HepG2 (cell line): ENCODE measurements around the gene C1orf159. TPM values are rescaled to one million over a fixed set of nuclear protein-coding genes. Genes with fewer than 3 reads are reported as not detected.
A peak's percentile ranks its signal among the peaks of the same experiment; 100 is the strongest.

Experiments used
- ASH2L ChIP-seq: fragments of 300-600, 200-600 bp; sonication (generic); IDR thresholded peaks from 2 replicates; pipeline ENCODE4 v1.7.0; 2017; ENCODE audit warnings: low read depth, mild to moderate bottlenecking, moderate library complexity, mixed read lengths, low read length; ENCODE audit not compliant: insufficient read length
- ATF1 ChIP-seq: IDR thresholded peaks from 2 replicates; pipeline ENCODE4 v1.6.1; 2016; ENCODE audit warnings: mild to moderate bottlenecking, control low read depth
- ATF7-NPFF ChIP-seq: sonication (generic); formaldehyde crosslinking; IDR thresholded peaks from 2 replicates; pipeline ENCODE4 v1.8.1; 2023; ENCODE audit warnings: mild to moderate bottlenecking, low read depth, missing genetic modification reagents, moderate library complexity
- ATRX ChIP-seq: sonication (generic); formaldehyde crosslinking; IDR thresholded peaks from 2 replicates; pipeline ENCODE4 v1.4.0; 2020; ENCODE audit warnings: missing genetic modification reagents, borderline replicate concordance
- CREBL2 ChIP-seq: sonication (generic); formaldehyde crosslinking; IDR thresholded peaks from 2 replicates; pipeline ENCODE4 v1.8.1; 2023; ENCODE audit warnings: missing genetic modification reagents, mild to moderate bottlenecking, borderline replicate concordance
- DPF2 ChIP-seq: sonication (generic); formaldehyde crosslinking; IDR thresholded peaks from 2 replicates; pipeline ENCODE4 v1.4.0; 2020; ENCODE audit warnings: mild to moderate bottlenecking, low read depth, missing genetic modification reagents, borderline replicate concordance
- FOXJ3 ChIP-seq: sonication (generic); formaldehyde crosslinking; IDR thresholded peaks from 2 replicates; pipeline ENCODE4 v1.4.0; 2020; ENCODE audit warnings: missing genetic modification reagents, mild to moderate bottlenecking, borderline replicate concordance
- GATAD2A ChIP-seq: IDR thresholded peaks from 2 replicates; pipeline ENCODE4 v1.6.1; 2016
- HES4 ChIP-seq: sonication (generic); formaldehyde crosslinking; IDR thresholded peaks from 2 replicates; pipeline ENCODE4 v1.9.0; 2021; ENCODE audit warnings: mild to moderate bottlenecking, missing genetic modification reagents, borderline replicate concordance
- IRX3 ChIP-seq: sonication (generic); formaldehyde crosslinking; IDR thresholded peaks from 2 replicates; pipeline ENCODE4 v1.8.1; 2023; ENCODE audit warnings: mild to moderate bottlenecking, low read depth, missing genetic modification reagents, borderline replicate concordance
- MAZ ChIP-seq, 2 experiments: sonication (generic) in 1 of 2; formaldehyde crosslinking in 1 of 2; IDR thresholded peaks; 2 replicates each; pipeline versions ENCODE4 v1.5.0 to v1.6.1; 2012 to 2020; ENCODE audit warnings: low read depth in 2 of 2, mild to moderate bottlenecking in 2 of 2, borderline replicate concordance in 1 of 2, improper control_type of control experiment in 1 of 2, low read length in 1 of 2, missing genetic modification reagents in 1 of 2, moderate library complexity in 1 of 2
- MTA1 ChIP-seq: sonication (generic); formaldehyde crosslinking; IDR thresholded peaks from 2 replicates; pipeline ENCODE4 v1.4.0; 2020; ENCODE audit warnings: missing genetic modification reagents, mild to moderate bottlenecking, borderline replicate concordance
- NFATC3 ChIP-seq: sonication (generic); formaldehyde crosslinking; IDR thresholded peaks from 2 replicates; pipeline ENCODE4 v1.5.1; 2020; ENCODE audit warnings: mild to moderate bottlenecking, missing genetic modification reagents
- RBFOX2 ChIP-seq: fragments of 200-400 bp; formaldehyde crosslinking; IDR thresholded peaks from 2 replicates; pipeline ENCODE4 v1.6.1; 2017; ENCODE audit warnings: low read depth, mild to moderate bottlenecking, low read length
- SPEN ChIP-seq: sonication (generic); formaldehyde crosslinking; IDR thresholded peaks from 2 replicates; pipeline ENCODE4 v1.5.1; 2020; ENCODE audit warnings: low read depth, mild to moderate bottlenecking, missing genetic modification reagents
- YY1 ChIP-seq: IDR thresholded peaks from 2 replicates; pipeline ENCODE4 v1.6.1; 2011; ENCODE audit warnings: low read length, low read depth, moderate library complexity, mild to moderate bottlenecking; ENCODE audit not compliant: insufficient read depth, insufficient replicate concordance
- ZBTB43 ChIP-seq: sonication (generic); formaldehyde crosslinking; conservative IDR thresholded peaks from 2 replicates; pipeline ENCODE4 v1.4.0; 2020; ENCODE audit warnings: missing genetic modification reagents
- ZBTB7A ChIP-seq: sonication (generic); formaldehyde crosslinking; IDR thresholded peaks from 2 replicates; pipeline ENCODE4 v1.8.0; 2022; ENCODE audit warnings: mild to moderate bottlenecking, missing genetic modification reagents
- ZC3H4 ChIP-seq: sonication (generic); formaldehyde crosslinking; IDR thresholded peaks from 2 replicates; pipeline ENCODE4 v1.4.0; 2020; ENCODE audit warnings: missing genetic modification reagents, borderline replicate concordance
- ZFP37 ChIP-seq: sonication (generic); formaldehyde crosslinking; IDR thresholded peaks from 2 replicates; pipeline ENCODE4 v1.4.0; 2020; ENCODE audit warnings: missing genetic modification reagents, borderline replicate concordance
- ZMYM3 ChIP-seq: sonication (generic); formaldehyde crosslinking; IDR thresholded peaks from 2 replicates; pipeline ENCODE4 v1.5.1; 2020; ENCODE audit warnings: mild to moderate bottlenecking, missing genetic modification reagents
- ZNF615 ChIP-seq: sonication (generic); formaldehyde crosslinking; IDR thresholded peaks from 2 replicates; pipeline ENCODE4 v1.5.0; 2020; ENCODE audit warnings: mild to moderate bottlenecking, missing genetic modification reagents, borderline replicate concordance
- ZNF879 ChIP-seq: sonication (generic); formaldehyde crosslinking; IDR thresholded peaks from 2 replicates; pipeline ENCODE4 v1.8.1; 2023; ENCODE audit warnings: missing genetic modification reagents
- ZSCAN20 ChIP-seq: sonication (generic); formaldehyde crosslinking; IDR thresholded peaks from 2 replicates; pipeline ENCODE4 v1.4.0; 2020; ENCODE audit warnings: missing genetic modification reagents, mild to moderate bottlenecking, borderline replicate concordance
- ZSCAN31 ChIP-seq: sonication (generic); formaldehyde crosslinking; IDR thresholded peaks from 2 replicates; pipeline ENCODE4 v1.5.0; 2020; ENCODE audit warnings: low read depth, mild to moderate bottlenecking, missing genetic modification reagents
- polyA plus RNA-seq, 8 experiments: library from polyadenylated mRNA; depleted of rRNA in 3 of 8; stranded (reverse) in 7 of 8; unstranded in 1 of 8; fragments of >200 nt; fragmentation: Illumina TruSeq in 4 of 8; extraction: Trizol in 4 of 8; gene quantifications; 2 replicates each; pipeline versions ENCODE4 v1.2.1 to v1.2.3, GENCODE V29; 2011 to 2016; ENCODE audit warnings: low read depth in 4 of 8, missing spikeins in 1 of 8, mixed read lengths in 1 of 8; ENCODE audit not compliant: insufficient read depth in 1 of 8
- total RNA-seq, 5 experiments: library from RNA; depleted of rRNA; stranded (reverse); fragments of >200 nt; fragmentation: Illumina TruSeq; extraction: Trizol; gene quantifications; 2 replicates each; pipeline ENCODE4 v1.2.3, GENCODE V29; 2016; ENCODE audit warnings: low read depth in 1 of 5
- TF ChIP-seq, protein P1 (sequence below): sonication (generic); formaldehyde crosslinking; IDR thresholded peaks from 2 replicates; pipeline ENCODE4 v1.8.0; 2022; ENCODE audit warnings: missing genetic modification reagents, mild to moderate bottlenecking, inconsistent platforms, borderline replicate concordance

C1orf159 gene
- total and polyA plus RNA-seq, 2 of the 13 experiments (the other 11 are each of a cell fraction or from before 2014, with no cell fraction given) = 3.8 to 6.7 TPM

- TF ChIP-seq ZSCAN20 (CRISPR knock-in tag) (no peak; the same call in 1 of the 2 replicates), ZBTB7A (CRISPR knock-in tag) (0 out of 2 replicates have a peak, but pooled peaks have one; percentile 7), IRX3 (CRISPR knock-in tag) (no peak), RBFOX2 (0 out of 2 replicates have a peak, but pooled peaks have one; percentile 18), HES4 (no peak), ATRX (no peak), MAZ (IDR thresholded peaks at IDR 0.05; ENCODE audit: borderline replicate concordance, low read depth, low read length) (no peak), MAZ (CRISPR knock-in tag; IDR thresholded peaks at IDR 0.05; ENCODE audit: low read depth) (peak; percentile 85), ASH2L (no peak), NFATC3 (CRISPR knock-in tag) (no peak), ZNF615 (CRISPR knock-in tag) (no peak), ZFP37 (no peak), FOXJ3 (CRISPR knock-in tag) (no peak), ATF1 (no peak), ZNF879 (CRISPR knock-in tag) (no peak), ZSCAN31 (0 out of 2 replicates have a peak, but pooled peaks have one; percentile 20), MTA1 (CRISPR knock-in tag) (no peak), ATF7-NPFF (0 out of 2 replicates have a peak, but pooled peaks have one; percentile 31), DPF2 (CRISPR knock-in tag) (no peak), GATAD2A (CRISPR knock-in tag) (peak; percentile 58), CREBL2 (CRISPR knock-in tag) (no peak), ZC3H4 (CRISPR knock-in tag) (no peak), YY1 (peak; percentile 28), ZMYM3 (CRISPR knock-in tag) (no peak), SPEN (CRISPR knock-in tag) (peak; percentile 65; the same call in 1 of the 2 replicates), ZBTB43 (no peak)
- TF ChIP-seq, protein P1, sequence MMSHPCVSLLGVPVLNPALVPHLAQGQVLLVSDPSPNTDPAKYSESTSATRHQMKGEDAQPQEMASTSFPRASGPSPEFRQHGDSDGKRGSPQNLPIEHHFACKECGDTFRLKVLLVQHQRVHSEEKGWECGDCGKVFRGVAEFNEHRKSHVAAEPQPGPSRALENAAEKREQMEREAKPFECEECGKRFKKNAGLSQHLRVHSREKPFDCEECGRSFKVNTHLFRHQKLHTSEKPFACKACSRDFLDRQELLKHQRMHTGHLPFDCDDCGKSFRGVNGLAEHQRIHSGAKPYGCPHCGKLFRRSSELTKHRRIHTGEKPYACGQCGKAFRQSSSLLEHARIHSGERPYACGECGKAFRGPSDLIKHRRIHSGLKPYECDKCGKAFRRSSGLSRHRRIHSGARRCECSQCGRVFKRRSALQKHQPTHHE (CRISPR knock-in tag) = no peak
Observed at GRCh38 chr1:1122078-1122811, 6.4 kb upstream of the C1orf159 start (continued).
